Jurkat, Clone E6-1 (cell line): ENCODE results near the gene NUP50.
"Not testable (repeated sequence)": the region's sequence is repeated elsewhere in the genome, so short reads cannot be mapped to it uniquely, and the experiment has no call there.

Experiments used
- DNase-seq: peaks from one replicate; pipeline ENCODE4 v3.0.0-alpha.2; 2011; ENCODE audit warnings: low read depth, low spot score
- H3K4me3 ChIP-seq: 2 replicates; pipeline ENCODE4 v1.5.1; 2011; ENCODE audit warnings: mild to moderate bottlenecking, low read length, control low read depth, moderate library complexity

NUP50 gene

DNA sequence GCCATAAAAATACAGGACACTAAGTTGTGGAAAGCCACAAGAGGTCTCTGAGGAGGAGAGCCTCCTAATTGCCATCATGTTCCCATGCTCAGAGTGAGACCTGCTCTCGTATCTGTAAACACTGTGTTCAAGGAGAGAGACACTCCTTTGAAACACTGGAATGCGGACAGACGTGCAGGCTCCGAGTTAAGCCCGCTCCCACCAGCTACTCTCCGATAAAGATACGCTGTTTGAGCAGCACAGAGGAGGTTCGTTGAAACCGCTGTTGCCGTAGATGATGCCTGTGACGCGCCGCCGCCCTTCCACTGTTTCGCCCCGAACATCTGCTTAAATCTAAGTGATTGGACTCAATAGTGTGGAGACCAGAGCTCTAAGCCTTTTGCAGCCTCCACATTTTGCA lies 25.1 kb downstream of the NUP50 start:
- no peak for DNase-seq
- H3K4me3 ChIP-seq, result no peak overlapping the region

DNA sequence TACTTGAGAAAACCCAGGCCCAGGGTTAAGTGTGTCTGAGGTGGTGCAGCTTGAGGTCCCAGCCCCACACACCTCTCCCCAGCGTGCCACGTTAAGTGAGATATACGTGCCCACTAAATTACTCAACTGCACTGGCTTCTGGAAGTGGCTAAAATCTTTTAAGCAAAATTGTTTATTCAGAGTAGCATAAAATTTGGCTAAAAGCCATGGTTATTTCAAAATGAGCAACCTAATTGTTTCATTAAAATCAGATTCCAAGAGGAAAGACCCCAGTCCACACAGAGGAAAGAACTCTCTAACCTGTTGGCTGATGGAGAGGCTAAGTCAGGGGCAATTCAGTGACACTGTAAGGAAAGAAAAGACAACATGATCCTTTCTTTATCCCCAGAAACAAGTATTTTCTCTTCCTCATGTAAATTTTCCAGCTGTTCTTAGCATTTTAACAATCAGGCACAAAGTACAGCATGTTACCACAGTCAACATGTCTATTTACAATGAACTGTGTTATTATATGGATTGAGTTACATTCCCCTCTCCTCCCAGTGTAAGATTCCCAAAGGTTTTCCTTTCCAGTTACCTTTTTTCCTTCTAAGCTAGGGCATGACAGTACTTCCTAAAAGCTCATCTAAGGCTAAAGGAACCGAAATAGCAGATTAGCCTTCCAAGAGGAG lies 26.6 kb downstream of the NUP50 start:
- DNase-seq, result no peak

DNA sequence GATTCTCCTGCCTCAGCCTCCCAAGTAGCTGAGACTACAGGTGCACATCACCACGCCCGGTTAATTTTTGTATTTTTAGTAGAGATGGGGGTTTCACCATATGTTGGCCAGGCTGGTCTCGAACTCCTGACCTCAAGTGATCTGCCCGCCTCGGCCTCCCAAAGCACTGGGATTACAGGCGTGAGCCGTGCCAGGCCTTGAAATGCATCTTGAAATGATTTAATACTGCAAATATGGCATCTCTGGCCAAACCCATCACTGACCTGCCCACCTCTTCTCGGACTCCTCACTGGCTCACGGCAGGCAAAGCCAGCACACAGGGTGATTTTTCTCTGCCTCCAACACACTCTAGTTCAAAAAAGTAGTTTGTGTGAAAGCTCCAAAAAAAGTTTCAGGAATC lies 28.0 kb downstream of the NUP50 start:
- DNase-seq, H3K4me3 ChIP-seq: not testable (repeated sequence)

More for the DNA sequence above, 26.6 kb downstream of the NUP50 start:
- no peak overlapping the region for H3K4me3 ChIP-seq

DNA sequence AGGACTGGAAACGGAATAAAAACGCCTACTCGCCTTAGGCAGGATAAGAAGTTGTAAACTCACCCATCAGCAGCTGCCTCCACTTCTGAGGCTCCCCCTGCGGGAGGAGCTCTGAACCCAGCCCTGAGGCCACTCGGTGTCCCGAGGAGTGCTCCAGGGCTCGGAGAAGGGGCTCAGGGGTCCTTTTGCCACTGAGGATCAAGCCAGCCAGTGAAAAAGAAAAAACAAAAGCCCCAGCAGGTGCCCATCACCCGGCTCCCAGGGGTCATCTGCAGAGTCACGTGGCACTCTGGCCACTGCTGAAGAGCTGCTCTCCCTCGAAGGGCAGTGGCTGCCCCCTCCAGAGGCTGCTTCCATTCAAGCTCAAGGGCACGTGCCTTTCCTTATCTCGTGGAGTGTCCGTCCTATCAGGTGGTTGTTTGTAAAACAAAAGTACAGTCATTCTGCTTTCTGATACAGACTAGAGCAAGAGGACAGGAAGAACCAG lies 29.0 kb downstream of the NUP50 start:
- DNase-seq, result no peak
- no peak overlapping the region for H3K4me3 ChIP-seq

DNA sequence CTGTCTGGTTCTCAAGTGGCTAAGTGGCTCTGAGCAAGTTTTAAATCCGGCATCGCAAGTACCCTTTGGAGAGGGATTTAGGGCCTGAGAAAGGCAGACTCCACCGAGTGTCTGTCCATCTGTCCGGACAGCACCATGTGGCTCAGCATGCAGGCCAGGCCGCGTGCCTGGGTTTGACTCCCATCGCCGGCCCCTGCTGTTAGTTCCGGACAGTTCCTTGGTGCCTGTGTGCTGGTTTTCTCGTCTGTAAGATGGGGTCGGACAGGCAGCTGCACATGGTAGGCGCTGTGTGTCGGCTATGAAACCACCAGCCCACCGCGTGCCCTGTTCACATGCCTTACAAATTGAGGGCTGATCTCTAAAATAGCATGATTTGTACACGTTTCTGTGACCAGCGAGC lies 31.0 kb downstream of the NUP50 start:
- no peak overlapping the region for H3K4me3 ChIP-seq
- DNase-seq, result no peak

DNA sequence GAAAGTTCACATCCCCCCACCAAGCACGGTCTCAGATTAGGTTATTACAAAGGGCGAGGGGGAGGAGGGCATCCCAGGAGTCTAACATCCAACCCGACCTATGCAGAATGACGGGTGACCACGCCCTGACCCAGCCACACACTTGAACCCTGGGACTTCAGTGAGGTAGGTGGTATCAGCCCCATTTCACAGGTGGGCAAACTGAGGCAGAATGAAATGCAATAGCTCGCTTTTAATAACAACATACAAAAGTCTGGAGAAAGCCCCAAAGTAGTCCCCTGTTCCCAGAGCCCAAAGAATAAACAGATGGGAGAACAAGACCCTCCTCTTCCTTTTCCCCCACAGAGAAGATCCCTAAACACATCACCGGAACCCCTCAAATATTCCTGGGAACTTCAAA lies 31.9 kb downstream of the NUP50 start:
- DNase-seq, result no peak
- no peak overlapping the region for H3K4me3 ChIP-seq

DNA sequence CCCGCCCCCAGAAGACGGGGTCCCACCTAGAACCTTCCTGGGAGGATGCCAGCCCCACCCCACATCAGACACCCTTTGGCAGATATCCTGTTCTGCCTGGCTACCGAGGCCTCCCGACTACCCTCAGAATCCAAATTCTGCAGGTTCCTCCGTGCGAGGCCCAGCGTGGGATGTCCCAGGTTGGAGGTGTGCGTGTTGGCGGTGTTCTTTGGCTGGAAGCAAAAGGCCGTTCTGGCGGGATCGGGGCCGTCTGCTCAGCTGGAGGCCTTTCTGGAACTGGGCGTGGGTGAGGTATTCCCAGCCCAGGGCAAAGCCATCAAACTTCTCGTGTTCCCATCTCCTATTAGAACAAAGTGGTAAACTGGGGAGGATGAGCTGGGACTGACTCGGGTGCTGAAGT lies 32.6 kb downstream of the NUP50 start:
- no peak overlapping the region for H3K4me3 ChIP-seq
- DNase-seq, result no peak

DNA sequence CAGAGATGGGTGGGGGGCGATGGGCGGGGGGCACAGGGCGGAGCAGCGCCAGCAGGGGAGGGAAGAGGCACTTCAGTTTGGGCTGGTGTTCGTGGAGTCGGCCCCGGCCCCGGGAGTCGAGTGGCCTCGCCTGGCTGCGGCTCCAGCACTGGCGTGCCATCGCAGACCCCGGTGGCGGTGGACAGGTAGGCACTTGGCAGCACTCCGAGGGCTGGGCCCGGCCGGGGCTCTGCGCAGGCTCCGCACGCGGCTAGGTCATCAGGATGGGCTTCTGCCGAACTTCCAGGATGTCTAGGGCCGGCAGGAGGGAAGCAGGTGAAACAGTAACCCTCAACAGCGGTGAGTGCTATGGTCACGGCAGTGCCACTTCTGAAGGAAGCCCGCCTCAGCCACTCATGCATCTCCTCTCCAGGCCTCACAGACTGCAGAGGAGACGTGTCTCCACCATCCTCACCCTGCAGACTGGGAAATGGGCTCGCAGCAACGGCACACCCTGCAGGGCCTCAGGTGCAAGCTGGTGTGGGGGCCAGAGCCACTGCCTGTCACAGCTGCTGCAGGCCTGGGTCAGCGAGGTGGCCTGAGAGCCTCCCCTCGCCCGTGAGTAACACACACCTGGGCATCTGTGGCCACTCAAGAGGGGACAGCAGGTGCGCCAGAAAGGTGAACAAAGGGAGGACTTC lies 33.3 kb downstream of the NUP50 start:
- H3K4me3 ChIP-seq, result no peak overlapping the region
- no peak for DNase-seq

DNA sequence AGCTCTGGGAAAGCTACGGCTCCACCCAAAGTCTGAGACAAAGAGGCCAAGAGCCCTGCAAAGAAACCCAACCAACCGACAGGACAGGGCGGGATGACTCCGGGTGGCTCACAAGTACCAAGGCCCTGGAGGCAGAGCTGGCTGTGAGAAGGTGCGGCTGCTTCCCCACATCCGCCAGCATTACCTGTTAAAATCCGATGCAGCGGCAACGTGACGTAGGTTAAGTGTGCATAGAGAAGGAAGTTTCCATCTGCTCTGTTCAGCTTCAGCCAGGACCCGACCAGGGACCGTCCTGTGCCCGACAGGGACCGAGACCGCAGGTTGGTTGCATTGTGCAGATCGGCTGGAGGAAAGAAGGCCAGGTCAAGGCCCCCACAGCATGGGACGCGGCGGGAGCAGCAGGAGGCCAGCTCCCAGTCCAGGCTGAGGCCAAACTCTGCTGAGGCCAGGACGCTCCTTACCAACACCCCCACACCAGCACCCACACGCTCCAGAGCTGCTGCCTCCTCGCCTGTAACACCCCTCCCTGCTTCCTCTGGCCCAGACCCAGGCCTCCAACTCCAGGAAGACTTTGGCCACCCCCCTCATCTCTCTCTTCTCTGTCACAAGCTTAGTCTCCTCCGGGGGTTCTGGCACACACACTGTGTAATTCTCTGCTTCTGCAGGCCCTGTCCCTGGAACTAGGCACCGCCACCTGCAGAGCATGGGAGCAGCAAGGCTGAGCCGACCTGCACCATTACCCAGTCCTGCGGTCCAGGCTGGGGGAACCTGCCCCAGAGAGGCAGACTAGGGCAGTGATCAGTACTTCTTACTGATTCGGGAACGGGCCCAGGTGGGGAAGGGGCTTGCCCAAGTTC lies 34.1 kb downstream of the NUP50 start:
- H3K4me3 ChIP-seq, result no peak overlapping the region
- no peak for DNase-seq

DNA sequence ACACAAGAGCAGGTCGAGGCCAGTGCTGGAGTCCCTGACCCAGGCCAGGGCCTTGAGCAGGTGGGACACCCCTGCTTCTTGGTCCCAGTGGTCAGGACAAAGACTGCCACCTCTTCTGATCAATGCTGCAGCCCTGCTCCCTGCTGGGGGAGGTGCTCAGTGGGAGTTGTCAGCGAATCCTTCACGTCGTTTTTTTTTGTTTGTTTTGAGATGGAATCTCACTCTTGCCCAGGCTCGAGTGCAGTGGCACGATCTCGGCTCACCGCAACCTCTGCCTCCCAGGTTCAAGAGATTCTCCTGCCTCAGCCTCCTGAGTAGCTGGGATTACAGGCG lies 34.7 kb downstream of the NUP50 start:
- no peak overlapping the region for H3K4me3 ChIP-seq
- no peak for DNase-seq

DNA sequence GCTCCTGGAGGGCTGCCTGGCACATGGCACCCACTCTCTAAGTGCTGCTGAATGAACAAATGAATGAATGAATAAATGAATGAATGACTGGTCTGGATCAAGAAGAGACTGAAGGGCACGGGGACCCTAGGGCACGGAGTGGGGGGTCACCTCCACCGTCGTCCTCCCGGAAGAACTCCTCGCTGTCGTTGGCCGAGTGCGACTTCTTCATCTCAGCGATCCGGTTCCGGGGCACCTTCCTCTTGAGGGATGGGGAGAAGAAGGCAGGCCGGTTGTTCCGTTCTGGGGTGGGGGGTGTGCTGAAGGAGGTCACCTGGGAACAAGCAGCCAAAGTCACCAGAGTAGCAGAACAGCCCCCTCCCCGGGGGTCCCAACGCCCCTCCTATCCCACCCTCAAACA lies 36.0 kb downstream of the NUP50 start:
- DNase-seq, result no peak
- no peak overlapping the region for H3K4me3 ChIP-seq

DNA sequence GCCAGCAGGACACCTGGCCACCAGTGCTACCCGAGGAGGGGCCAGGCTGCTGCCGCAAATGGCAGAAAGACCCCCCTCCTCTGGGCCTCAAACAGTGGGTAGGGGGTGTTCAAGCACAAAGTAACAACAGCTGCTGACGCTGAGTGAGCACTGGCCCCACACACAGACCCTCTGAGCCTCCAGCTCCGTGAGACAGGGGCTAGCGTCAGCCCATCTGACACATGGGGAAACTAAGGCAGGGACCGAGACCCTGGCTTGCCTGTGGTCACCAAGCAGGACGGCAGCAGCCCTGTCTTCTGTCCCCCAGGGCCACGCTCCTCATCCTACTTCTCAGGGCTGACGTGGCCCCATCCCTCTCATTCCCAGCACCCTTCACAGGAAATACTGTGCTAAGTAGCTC lies 36.5 kb downstream of the NUP50 start:
- DNase-seq, result no peak

DNA sequence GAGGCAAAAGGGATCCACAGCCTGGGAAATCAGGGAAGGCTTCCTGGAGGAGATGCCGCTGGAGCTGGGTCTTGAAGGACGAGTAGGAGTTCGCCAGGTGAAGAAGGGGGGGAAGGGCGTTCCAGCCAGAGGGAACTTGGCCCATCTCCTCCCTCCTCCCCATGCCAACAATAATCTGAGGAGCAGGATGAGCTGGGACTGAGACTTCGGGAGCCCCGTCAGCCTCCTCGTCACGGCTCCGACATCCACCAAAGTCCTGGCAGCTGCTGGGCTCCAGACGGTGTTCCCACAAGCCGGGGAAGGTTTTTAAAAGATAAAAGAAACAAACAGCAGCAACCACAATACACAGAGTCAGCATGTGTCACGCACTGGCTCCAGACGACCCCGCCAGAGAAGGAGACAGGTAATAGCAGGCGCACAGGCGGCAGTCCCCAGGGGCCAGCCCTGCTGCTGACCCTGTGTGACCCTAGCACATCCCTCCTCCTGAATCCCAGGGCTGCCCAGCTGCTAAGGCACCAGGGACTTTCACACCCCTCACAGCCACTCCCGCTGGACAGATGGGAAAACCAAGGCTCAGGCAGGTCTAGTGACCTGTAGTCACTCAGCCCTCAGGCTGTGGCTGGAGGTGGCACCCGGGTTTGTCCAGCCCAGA lies 37.3 kb downstream of the NUP50 start:
- no peak overlapping the region for H3K4me3 ChIP-seq
- DNase-seq, result no peak

More for the DNA sequence above, 36.5 kb downstream of the NUP50 start:
- no peak overlapping the region for H3K4me3 ChIP-seq

DNA sequence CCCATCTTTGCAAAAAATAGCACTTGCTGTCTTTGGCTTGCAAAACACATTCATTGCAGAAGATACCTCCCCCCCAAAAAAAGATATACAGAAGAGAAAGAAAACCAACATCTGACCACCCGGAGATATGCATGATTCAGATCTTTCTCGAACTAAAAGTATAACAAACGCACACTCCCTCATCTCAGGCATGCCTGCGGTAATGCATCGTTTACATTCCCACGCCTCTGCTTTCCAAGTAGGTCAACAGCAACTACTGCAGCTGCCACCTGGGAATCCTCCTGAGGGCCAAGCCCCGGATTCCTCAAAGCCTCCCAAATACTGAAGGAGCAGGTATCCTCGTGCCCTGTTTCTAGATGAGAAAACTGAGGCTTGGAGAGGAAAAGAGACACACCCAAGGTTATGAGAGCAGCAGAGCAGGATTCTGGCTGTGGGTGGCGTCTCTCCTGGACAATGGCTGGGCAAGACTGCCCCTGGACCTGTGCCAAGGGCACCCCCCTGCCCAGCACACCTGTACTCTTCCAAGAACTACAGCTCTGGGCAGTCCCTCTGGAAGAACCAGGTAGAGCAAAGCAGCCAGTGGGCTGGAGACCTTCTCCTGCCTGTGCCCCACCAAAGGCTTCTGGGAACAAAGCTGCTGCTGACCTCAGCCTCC lies 38.1 kb downstream of the NUP50 start:
- no peak overlapping the region for H3K4me3 ChIP-seq
- no peak for DNase-seq

DNA sequence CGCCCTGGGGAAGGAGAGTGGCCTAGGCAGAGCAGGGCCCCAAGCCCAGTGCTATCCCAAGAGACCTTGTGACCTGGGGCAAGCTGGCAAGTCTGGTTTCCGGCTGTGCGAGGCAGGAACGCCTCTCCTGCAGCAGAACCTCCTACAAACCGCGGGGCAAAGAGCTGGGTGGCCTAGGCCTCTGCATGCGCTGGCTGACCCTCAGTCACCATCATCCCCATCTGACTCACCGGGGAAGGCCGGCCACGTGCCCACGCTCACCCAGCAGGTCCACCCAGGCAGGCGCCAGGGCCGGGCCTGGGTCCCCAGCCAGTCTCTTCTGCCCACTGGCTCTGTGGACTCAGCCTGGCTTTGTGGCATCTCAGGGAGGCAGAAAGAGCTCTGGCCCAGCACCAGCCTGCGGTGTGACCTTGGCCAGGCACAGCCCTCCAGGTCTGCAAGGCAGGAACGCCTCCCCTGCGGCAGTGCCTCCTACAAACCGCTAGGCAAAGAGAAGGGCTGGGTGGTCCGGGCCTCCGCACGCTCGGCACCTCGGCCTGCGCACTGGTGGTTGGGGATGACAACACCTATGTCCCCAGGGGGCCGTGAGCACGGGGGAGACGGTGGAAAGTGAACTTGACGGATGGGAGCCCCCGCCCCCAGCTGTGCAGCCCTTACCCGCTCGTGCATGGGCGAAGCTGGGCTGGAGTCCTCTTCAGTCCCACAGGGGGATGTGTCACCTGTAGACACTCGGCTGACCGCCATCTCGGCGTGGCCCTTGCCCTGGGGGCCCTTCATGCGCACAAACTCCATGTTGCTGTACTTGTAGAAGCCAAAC lies 38.8 kb downstream of the NUP50 start:
- H3K4me3 ChIP-seq, result no peak overlapping the region
- no peak for DNase-seq

DNA sequence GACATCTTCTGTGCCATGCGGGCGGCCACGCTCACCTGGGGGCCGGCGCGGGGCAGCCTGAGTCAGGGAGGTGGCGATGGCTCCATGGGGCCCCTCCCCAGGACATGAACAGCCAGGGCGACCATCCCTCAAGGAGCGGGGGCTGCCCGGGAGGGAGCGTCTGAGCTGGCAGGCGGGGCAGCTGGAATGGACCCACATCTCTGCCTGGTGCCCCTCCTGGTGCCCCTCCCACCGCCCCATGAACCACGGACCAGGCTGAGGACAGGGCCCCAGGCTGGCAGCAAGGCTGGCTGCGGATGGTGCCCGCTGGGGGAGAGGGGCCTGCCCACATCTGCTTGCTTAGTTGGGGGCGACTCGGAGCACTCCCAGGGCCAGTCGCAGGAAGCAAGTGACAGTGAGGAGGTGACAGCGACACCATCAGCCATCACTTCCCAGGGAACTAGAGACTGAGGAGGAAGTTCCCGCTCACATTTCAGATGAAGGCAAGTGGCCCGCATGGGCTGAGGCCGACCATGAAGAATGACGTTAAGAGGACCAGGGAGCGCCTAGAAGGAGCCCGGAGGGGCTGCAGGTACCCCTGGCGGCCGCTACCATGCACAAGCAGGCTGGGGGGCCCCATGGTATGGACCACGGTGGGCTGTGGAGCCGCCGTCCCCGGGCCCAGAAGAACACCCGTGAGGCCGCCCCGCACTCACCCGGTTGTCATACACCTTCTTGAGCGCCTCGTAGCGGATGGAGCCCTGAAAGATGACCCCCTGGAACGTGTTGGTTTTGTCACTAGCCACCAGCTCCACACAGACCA lies 39.6 kb downstream of the NUP50 start:
- no peak overlapping the region for H3K4me3 ChIP-seq

DNA sequence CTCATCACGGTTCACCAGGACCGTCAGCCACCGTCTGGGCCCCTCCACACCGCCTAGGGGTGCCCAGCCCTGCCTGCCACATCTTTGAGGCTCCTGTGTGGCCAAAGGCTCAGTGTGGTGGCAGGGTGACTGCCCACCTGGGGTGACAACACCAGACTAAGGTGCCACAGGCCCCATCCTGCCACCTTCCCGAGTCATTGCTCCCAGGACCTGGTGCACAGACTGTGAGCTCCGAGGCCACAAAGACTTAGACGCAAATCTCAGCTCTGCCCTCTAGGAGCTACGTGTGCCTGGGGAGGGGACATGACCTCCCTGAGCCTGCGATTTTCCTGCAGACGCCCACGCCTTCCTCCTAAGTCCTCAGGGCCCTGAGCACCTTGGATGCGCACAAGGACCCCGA lies 40.5 kb downstream of the NUP50 start:
- DNase-seq, result no peak
- H3K4me3 ChIP-seq, result no peak overlapping the region

More for the DNA sequence above, 39.6 kb downstream of the NUP50 start:
- no peak for DNase-seq

DNA sequence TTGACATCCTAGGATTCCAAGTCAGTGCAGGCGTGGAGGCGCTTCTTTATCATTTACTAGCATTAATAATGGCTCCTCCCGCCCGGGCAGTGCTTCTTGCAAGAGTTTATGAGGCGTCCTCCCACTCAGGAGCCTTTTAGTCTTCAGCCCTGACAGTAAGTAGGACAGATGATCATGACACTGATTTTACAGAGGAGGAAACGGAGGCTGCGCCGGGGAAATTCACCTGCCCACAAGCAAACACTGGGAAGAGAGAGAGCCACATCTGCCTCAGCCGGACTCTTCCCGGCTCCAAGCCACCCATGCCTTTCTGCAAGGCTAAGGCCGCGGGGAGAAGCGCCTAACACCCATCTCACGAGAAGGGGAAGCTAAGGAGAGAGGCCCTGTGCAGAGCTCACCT lies 41.1 kb downstream of the NUP50 start:
- DNase-seq, result no peak
- no peak overlapping the region for H3K4me3 ChIP-seq
